Osteoblast (primary cell): ENCODE measurements around the gene DCAF12. TPM values are rescaled to one million over a fixed set of nuclear protein-coding genes. Genes with fewer than 3 reads are reported as not detected.
"Not testable (repeated sequence)": the region's sequence is repeated elsewhere in the genome, so short reads cannot be mapped to it uniquely, and the experiment has no call there.

ENCODE experiments used
- DNase-seq: peaks from one replicate; pipeline ENCODE4 v3.0.0; 2011; ENCODE audit warnings: low spot score, mixed read lengths; ENCODE audit not compliant: insufficient read length; ENCODE audit errors: missing footprints
- H2AFZ ChIP-seq: 2 replicates; pipeline ENCODE4 v1.6.0; 2011; ENCODE audit warnings: mild to moderate bottlenecking, low read length
- H3K27ac ChIP-seq: 2 replicates; pipeline ENCODE4 v1.5.1; 2011; ENCODE audit warnings: mild to moderate bottlenecking, low read depth, low read length, moderate library complexity
- H3K27me3 ChIP-seq: 2 replicates; pipeline ENCODE4 v1.6.0; 2012; ENCODE audit warnings: mild to moderate bottlenecking, control low read depth, inconsistent platforms, low read length, moderate library complexity; ENCODE audit not compliant: insufficient read depth
- H3K36me3 ChIP-seq: 2 replicates; pipeline ENCODE4 v1.5.1; 2011; ENCODE audit warnings: mild to moderate bottlenecking, low read length, control low read depth, moderate library complexity; ENCODE audit not compliant: insufficient read depth
- H3K4me1 ChIP-seq: 2 replicates; pipeline ENCODE4 v1.5.1; 2011; ENCODE audit warnings: mild to moderate bottlenecking, low read length, control low read depth, moderate library complexity; ENCODE audit not compliant: insufficient read depth
- H3K4me2 ChIP-seq: 2 replicates; pipeline ENCODE4 v1.6.0; 2011; ENCODE audit warnings: mild to moderate bottlenecking, low read length; ENCODE audit not compliant: insufficient read depth
- H3K4me3 ChIP-seq: fragments of 200-600 bp; sonication (generic); 3 replicates; pipeline ENCODE4 v1.5.1; 2012; ENCODE audit warnings: mild to moderate bottlenecking, low read length, inconsistent platforms; ENCODE audit not compliant: insufficient read depth
- H3K79me2 ChIP-seq: 2 replicates; pipeline ENCODE4 v1.6.0; 2012; ENCODE audit warnings: mild to moderate bottlenecking, low read length, control low read depth, inconsistent platforms; ENCODE audit not compliant: insufficient read depth
- H3K9me3 ChIP-seq: 2 replicates; pipeline ENCODE4 v1.5.1; 2011; ENCODE audit warnings: low read depth, low read length, control low read depth
- H4K20me1 ChIP-seq: 2 replicates; pipeline ENCODE4 v1.6.0; 2012; ENCODE audit warnings: mild to moderate bottlenecking, low read length, control low read depth; ENCODE audit not compliant: insufficient read depth
- total RNA-seq: library from RNA; depleted of rRNA; stranded (reverse); fragments of >200 nt; gene quantifications from 2 replicates; pipeline ENCODE4 v1.2.3, GENCODE V29; 2012
- TF ChIP-seq, protein P1 (sequence below): IDR thresholded peaks from 2 replicates; pipeline ENCODE4 v1.5.1; 2011; ENCODE audit warnings: mild to moderate bottlenecking, low read depth, low read length, moderate library complexity; ENCODE audit errors: extremely low read depth

DCAF12 gene
- total RNA-seq, 1 donor = 21.4 TPM

DNA sequence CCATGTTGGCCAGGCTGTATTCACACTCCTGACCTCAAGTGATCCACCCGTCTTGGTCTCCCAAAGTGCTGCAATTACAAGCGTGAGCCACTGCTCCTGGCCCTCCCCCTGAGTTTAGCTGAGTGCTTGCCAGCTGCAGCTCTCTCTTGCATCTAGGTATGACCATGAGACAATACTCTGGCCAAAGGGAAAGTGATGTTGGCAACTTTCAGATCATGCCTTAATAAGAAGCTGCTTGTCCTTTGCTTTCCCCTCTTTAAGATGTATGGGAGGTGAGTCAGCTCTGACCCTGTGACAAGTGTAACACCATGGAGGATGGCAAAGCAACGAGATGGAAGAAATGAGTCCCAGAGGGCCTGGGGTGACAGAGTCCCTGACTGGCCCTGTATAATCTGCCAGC lies 18.7 kb upstream of the DCAF12 start:
- H2AFZ ChIP-seq = no peak overlapping the region
- no peak overlapping the region for H3K4me2 ChIP-seq
- H3K27me3 ChIP-seq = no peaks in the 10 kb centered on the region
- H3K4me3 ChIP-seq = no peak overlapping the region
- H3K79me2 ChIP-seq = no peaks in the 10 kb centered on the region
- no peaks in the 10 kb centered on the region for H4K20me1 ChIP-seq
- H3K27ac ChIP-seq = no peak overlapping the region
- H3K4me1 ChIP-seq = peaks cover 7% of the 10 kb centered on the region
- H3K36me3 ChIP-seq = no peaks in the 10 kb centered on the region
- TF ChIP-seq, protein P1, sequence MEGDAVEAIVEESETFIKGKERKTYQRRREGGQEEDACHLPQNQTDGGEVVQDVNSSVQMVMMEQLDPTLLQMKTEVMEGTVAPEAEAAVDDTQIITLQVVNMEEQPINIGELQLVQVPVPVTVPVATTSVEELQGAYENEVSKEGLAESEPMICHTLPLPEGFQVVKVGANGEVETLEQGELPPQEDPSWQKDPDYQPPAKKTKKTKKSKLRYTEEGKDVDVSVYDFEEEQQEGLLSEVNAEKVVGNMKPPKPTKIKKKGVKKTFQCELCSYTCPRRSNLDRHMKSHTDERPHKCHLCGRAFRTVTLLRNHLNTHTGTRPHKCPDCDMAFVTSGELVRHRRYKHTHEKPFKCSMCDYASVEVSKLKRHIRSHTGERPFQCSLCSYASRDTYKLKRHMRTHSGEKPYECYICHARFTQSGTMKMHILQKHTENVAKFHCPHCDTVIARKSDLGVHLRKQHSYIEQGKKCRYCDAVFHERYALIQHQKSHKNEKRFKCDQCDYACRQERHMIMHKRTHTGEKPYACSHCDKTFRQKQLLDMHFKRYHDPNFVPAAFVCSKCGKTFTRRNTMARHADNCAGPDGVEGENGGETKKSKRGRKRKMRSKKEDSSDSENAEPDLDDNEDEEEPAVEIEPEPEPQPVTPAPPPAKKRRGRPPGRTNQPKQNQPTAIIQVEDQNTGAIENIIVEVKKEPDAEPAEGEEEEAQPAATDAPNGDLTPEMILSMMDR = no peak
- DNase-seq = peak; percentile 87
- no peaks in the 10 kb centered on the region for H3K9me3 ChIP-seq

DNA sequence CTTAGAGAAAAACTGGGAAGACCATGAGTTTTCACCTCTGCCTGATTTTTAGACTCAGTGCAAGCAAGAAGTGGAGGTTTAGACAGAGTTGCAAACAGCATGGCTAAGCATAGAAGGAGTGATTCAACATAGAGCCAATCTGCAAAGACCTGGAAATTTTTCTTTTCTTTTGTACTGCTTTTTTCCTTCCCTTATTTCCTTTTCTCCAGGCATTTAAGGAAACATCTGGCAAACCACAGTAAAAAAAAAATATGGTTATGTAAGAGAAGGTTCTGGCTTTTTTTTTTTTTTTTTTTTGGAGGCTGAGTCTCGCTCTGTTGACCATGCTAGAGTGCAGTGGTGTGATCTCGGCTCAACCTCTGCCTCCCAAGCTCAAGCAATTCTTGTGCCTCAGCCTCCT lies 16.6 kb upstream of the DCAF12 start:
- H3K9me3 ChIP-seq = no peaks in the 10 kb centered on the region
- no peak overlapping the region for H2AFZ ChIP-seq
- H3K4me1 ChIP-seq = peaks cover 9% of the 10 kb centered on the region
- no peak overlapping the region for H3K4me2 ChIP-seq
- H3K36me3 ChIP-seq = no peaks in the 10 kb centered on the region
- H3K4me3 ChIP-seq = no peak overlapping the region
- no peak overlapping the region for H3K27ac ChIP-seq
- peak; percentile 21 for DNase-seq
- no peaks in the 10 kb centered on the region for H3K79me2 ChIP-seq
- no peaks in the 10 kb centered on the region for H3K27me3 ChIP-seq
- TF ChIP-seq, protein P1 = no peak
- H4K20me1 ChIP-seq = no peaks in the 10 kb centered on the region

- Histone ChIP-seq H4K20me1 (no peaks in the 10 kb centered on the region), H3K4me1 (peaks cover 9% of the 10 kb centered on the region), H3K79me2 (no peaks in the 10 kb centered on the region), H3K27me3 (no peaks in the 10 kb centered on the region), H2AFZ (no peak overlapping the region), H3K4me3 (no peak overlapping the region), H3K27ac (no peak overlapping the region), H3K4me2 (no peak overlapping the region), H3K9me3 (no peaks in the 10 kb centered on the region), H3K36me3 (no peaks in the 10 kb centered on the region)
- TF ChIP-seq, protein P1 = no peak
- DNase-seq = no peak
Observed at GRCh38 chr9:34140853-34141252, 14.4 kb upstream of the DCAF12 start.

DNA sequence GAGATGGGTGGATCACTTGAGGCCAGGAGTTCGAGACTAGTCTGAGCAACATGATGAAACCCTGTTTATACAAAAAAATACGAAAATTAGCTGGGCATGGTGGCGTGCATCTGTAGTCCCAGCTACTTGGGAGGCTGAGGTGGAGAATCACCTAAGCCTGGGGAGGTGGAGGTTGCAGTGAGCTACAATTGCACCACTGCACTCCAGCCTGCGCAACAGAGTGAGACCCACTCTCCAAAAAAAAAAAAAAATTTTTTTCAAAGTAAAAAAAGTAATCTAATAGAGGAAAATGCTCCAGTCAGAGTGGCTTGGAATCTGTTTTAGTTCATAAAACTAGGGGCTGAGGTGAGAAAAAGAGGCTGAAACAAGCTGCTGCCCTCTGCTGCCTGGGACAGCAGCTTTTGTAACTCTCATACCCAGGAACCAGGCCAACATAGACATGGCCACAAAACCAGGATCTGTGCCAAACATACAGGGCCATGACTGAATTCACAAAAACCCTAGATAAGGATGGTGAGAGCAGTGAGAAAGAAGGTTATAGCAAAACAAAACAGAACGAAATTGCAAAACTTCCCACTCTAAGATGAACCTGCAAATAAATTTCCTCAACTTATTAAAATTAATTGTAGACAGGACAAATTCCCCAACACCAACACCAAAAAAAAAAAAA lies 13.1 kb upstream of the DCAF12 start:
- Histone ChIP-seq H3K4me1 (peaks cover 6% of the 10 kb centered on the region), H4K20me1 (no peaks in the 10 kb centered on the region), H3K36me3 (no peaks in the 10 kb centered on the region), H2AFZ (no peak overlapping the region), H3K27me3 (no peaks in the 10 kb centered on the region), H3K9me3 (no peaks in the 10 kb centered on the region), H3K79me2 (no peaks in the 10 kb centered on the region), H3K27ac (no peak overlapping the region), H3K4me3 (no peak overlapping the region), H3K4me2 (no peak overlapping the region)
- peak; percentile 95 for DNase-seq
- TF ChIP-seq, protein P1 = peak; percentile 62

DNA sequence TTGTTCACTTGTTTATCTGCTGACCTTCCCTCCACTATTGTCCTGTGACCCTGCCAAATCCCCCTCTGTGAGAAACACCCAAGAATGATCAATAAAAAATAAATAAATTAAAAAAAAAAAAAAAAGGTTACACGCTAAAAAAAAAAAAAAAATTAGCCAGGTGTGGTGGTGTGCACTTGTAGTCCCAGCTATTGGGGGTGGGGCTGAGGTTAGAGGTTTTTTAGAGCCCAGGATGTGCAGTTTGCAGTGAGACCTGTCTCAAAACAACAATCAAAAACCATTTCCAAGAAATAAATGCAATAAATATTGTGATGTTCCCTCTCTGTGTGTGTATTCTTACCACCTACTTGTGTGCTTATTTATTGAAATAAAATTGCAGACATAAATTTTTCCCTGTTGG lies 12.1 kb upstream of the DCAF12 start:
- DNase-seq, H3K4me1 ChIP-seq, H3K4me3 ChIP-seq, H3K27ac ChIP-seq, H3K9me3 ChIP-seq, H3K79me2 ChIP-seq, H4K20me1 ChIP-seq, H3K27me3 ChIP-seq, H3K36me3 ChIP-seq, H2AFZ ChIP-seq, H3K4me2 ChIP-seq: not testable (repeated sequence)
